ENCODE results near the gene SLC27A1.

The SLC27A1 gene

DNA sequence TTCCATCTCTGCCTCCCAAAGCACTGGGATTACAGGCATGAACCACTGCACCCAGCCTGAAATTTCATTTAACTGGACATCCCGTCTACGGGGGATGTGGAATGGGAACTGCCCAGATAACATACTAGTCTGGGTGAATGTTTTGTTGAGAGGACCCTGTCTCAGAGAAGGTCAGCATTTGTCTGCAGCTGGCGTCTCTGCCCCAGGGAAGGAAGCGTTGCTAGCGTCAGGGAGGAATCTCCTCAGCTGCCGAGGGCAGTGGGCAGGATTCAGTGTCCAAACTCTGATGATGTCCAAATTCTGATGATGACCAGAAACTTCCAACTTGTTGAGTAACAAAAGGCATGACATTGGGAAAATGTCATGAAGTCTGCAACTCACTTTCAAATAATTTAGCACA is 12.7 kb upstream of the SLC27A1 start:
- TF ChIP-seq, protein P1, sequence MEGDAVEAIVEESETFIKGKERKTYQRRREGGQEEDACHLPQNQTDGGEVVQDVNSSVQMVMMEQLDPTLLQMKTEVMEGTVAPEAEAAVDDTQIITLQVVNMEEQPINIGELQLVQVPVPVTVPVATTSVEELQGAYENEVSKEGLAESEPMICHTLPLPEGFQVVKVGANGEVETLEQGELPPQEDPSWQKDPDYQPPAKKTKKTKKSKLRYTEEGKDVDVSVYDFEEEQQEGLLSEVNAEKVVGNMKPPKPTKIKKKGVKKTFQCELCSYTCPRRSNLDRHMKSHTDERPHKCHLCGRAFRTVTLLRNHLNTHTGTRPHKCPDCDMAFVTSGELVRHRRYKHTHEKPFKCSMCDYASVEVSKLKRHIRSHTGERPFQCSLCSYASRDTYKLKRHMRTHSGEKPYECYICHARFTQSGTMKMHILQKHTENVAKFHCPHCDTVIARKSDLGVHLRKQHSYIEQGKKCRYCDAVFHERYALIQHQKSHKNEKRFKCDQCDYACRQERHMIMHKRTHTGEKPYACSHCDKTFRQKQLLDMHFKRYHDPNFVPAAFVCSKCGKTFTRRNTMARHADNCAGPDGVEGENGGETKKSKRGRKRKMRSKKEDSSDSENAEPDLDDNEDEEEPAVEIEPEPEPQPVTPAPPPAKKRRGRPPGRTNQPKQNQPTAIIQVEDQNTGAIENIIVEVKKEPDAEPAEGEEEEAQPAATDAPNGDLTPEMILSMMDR (IDR thresholded peaks at IDR 0.05; ENCODE audit: control insufficient read depth, extremely low read depth, insufficient read depth): no peak
- DNase-seq (ENCODE audit: low read depth): no peak
- no peak overlapping the region for H3K4me3 ChIP-seq (ENCODE audit: low read depth, low read length)

GRCh38 chr19:17458970-17459369 is 11.4 kb upstream of the SLC27A1 start:
- TF ChIP-seq, protein P1 (IDR thresholded peaks at IDR 0.05; ENCODE audit: control insufficient read depth, extremely low read depth, insufficient read depth): no peak
- H3K4me3 ChIP-seq (ENCODE audit: low read depth, low read length): no peak overlapping the region
- DNase-seq (ENCODE audit: low read depth): no peak

DNA sequence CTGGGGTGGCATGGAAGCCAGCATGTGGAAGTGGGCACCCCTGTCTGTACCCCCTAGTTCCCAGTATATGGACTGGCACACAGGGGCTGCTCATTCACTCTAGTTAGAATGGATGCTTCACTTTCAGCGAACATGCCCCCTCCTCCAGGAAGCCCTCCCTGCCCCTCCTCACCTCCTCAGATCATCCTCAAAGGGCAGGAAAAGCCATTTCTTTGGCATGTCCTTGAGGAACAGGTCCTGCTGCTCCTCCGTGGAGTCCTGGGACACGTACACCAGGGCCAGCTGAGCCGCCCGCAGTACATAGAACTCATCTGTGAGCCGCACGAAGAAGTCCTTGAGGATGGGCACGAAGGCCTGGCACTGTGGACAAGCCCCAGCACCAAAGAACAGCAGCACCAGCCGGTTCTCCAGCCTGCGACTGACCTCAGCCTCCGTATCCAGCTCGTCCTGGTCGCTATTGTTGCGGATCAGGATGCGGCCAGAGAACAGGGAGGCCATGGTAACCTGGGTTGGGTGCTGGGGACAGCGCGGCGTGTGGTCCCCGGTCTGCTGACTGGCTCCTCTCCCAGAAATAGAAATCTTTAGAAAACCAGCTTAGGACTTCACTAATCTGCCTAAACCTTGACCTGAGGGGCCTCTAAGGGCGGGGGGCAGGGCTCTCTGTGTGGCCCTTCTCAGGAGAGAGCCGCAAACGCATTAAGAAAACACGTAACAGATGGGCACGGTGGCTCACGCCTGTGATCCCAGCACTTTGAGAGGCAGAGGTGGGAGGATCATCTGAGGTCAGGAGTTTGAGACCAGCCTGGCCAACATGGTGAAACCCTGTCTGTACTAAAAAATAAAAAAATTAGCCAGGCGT is 9.7 kb upstream of the SLC27A1 start, which contains the start of gene NXNL1:
TSS of gene NXNL1 (minus strand) at position 555 of the 859 bp plus-strand sequence. CDS start at position 498, 57 bp downstream.
- no peak for DNase-seq (ENCODE audit: low read depth)
- TF ChIP-seq, protein P1 (IDR thresholded peaks at IDR 0.05; ENCODE audit: control insufficient read depth, extremely low read depth, insufficient read depth): no peak
- no peak within 1 kb of the TSS for H3K4me3 ChIP-seq (ENCODE audit: low read depth, low read length)

DNA sequence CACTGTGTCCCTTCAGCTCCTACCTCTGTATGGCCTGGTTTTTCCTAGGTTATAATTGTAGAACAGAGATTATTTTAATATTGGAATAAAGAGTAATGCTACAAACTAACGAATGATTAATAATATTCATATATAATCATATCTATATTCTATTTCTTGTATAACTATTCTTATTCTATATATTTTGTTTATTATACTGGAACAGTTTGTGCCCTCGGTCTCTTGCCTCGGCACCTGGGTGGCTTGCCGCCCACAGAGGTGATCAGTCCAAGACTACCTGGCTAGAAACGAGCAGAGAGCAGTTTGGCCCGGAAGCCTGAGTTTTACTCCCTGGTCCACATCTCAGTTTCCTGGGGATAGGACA is 3.9 kb upstream of the SLC27A1 start:
- no peak overlapping the region for H3K4me3 ChIP-seq (ENCODE audit: low read depth, low read length)
- TF ChIP-seq, protein P1 (IDR thresholded peaks at IDR 0.05; ENCODE audit: control insufficient read depth, extremely low read depth, insufficient read depth): no peak
- no peak for DNase-seq (ENCODE audit: low read depth)

DNA sequence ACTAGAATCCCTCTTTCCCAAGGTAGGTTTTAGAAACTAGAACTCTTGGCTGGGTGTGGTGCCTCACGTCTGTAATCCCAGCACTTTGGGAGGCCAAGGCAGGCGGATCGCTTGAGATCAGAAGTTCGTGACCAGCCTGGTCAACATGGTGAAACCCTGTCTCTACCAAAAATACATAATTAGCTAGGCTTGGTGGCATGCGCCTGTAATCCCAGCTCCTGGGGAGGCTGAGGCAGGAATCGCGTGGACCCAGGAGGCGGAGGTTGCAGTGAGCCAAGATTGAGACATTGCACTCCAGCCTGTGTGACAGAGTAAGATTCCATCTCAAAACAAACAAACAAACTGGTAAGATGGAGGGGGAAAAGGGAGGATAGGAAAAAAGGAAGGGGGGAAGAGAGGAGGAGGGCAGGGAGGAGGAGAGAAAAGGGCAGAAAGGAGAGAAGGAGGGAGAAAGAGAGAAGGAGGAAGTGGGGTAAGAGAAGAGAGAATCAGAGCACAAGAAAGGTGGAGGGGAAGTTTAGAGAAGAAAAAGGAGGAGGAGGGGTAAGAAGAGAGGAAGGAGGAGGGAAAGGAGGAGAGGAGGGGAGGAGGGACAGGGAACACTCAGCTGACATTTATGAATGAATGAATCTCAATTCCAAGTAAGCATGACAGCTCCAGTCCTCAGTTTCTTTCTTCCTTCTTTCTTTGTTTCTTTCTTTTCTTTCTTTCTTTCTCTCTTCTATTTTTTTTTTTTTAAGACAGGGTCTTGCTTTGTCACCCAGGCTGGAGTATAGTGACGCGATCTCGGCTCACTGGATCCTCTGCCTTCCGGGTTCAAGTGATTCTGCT is 2.6 kb upstream of the SLC27A1 start:
- no peak for DNase-seq (ENCODE audit: low read depth)
- TF ChIP-seq, protein P1 (IDR thresholded peaks at IDR 0.05; ENCODE audit: control insufficient read depth, extremely low read depth, insufficient read depth): no peak
- no peak overlapping the region for H3K4me3 ChIP-seq (ENCODE audit: low read depth, low read length)

GRCh38 chr19:17468302-17469091 is 1.8 kb upstream of the SLC27A1 start:
- TF ChIP-seq, protein P1 (IDR thresholded peaks at IDR 0.05; ENCODE audit: control insufficient read depth, extremely low read depth, insufficient read depth): no peak
- no peak for DNase-seq (ENCODE audit: low read depth)
- no peak overlapping the region for H3K4me3 ChIP-seq (ENCODE audit: low read depth, low read length)

Measured in LNCaP clone FGC (cell line).